Ishikawa (cell line): ENCODE measurements around the gene VAV3.

Source experiments
- CREB1 ChIP-seq: IDR thresholded peaks from 2 replicates; pipeline ENCODE4 v1.6.1; 2012; ENCODE audit warnings: low read depth
- MAX ChIP-seq: IDR thresholded peaks from 2 replicates; pipeline ENCODE4 v1.6.1; 2012
- NFIC ChIP-seq: IDR thresholded peaks from 2 replicates; pipeline ENCODE4 v1.6.1; 2012

- TF ChIP-seq CREB1, result no peak
- TF ChIP-seq NFIC, result no peak
- TF ChIP-seq MAX, result no peak
These were observed 89.3 kb downstream of the VAV3 start for GRCh38 chr1:107875689-107876088.
